Ectodermal cell (in vitro differentiated cells): ENCODE data around the gene SUN1.

Experiments used
- H3K27ac ChIP-seq: 2 replicates; pipeline ENCODE4 v1.7.0; 2013; ENCODE audit warnings: mild to moderate bottlenecking, low read depth, low read length; ENCODE audit not compliant: insufficient read depth, poor library complexity, severe bottlenecking
- H3K27me3 ChIP-seq: 2 replicates; pipeline ENCODE4 v1.7.0; 2013; ENCODE audit warnings: mild to moderate bottlenecking, low read length; ENCODE audit not compliant: insufficient read depth, control insufficient read depth, poor library complexity, severe bottlenecking
- H3K36me3 ChIP-seq: one replicate; pipeline ENCODE4 v1.7.0; 2013; ENCODE audit warnings: low read length; ENCODE audit not compliant: control insufficient read depth, insufficient read depth
- H3K4me1 ChIP-seq: one replicate; pipeline ENCODE4 v1.7.0; 2013; ENCODE audit warnings: low read length; ENCODE audit not compliant: control insufficient read depth, insufficient read depth
- H3K4me3 ChIP-seq: 2 replicates; pipeline ENCODE4 v1.7.0; 2013; ENCODE audit warnings: low read depth, low read length, control low read depth; ENCODE audit not compliant: insufficient read depth
- H3K9me3 ChIP-seq: 2 replicates; pipeline ENCODE4 v1.7.0; 2013; ENCODE audit warnings: mild to moderate bottlenecking, low read length, moderate library complexity; ENCODE audit not compliant: control insufficient read depth
- WGBS, 2 experiments: methylation state at CpG; one replicate each; pipeline ENCODE4 v1.1.7; 2013; ENCODE audit warnings: missing lambda C conversion rate in 2 of 2; 5-methylcytosine and 5-hydroxymethylcytosine counted together

SUN1 gene

DNA sequence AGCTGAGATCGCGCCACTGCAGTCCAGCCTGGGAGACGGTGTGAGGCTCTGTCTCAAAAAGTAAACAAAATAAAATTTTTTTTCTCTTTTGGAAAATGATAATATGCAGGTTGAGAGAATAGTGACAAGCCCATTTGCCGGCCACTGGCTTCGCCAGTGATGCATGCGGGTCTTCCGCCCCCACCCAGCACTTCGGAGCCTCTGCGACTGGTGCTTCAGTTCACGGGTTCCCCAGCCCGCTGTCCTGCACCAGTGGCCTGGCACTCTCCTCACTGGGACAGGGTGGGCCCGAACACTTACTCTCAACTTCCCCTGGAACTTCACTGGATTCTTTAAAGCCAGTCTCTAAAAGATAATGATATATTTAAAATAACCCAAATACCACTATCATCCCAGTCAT, 2.7 kb downstream of the SUN1 start:
- WGBS, 2 experiments = 94 to 95% methylated on average over 12 of the region's 12 CpGs
- H3K9me3 ChIP-seq = no peaks in the 10 kb centered on the region

DNA sequence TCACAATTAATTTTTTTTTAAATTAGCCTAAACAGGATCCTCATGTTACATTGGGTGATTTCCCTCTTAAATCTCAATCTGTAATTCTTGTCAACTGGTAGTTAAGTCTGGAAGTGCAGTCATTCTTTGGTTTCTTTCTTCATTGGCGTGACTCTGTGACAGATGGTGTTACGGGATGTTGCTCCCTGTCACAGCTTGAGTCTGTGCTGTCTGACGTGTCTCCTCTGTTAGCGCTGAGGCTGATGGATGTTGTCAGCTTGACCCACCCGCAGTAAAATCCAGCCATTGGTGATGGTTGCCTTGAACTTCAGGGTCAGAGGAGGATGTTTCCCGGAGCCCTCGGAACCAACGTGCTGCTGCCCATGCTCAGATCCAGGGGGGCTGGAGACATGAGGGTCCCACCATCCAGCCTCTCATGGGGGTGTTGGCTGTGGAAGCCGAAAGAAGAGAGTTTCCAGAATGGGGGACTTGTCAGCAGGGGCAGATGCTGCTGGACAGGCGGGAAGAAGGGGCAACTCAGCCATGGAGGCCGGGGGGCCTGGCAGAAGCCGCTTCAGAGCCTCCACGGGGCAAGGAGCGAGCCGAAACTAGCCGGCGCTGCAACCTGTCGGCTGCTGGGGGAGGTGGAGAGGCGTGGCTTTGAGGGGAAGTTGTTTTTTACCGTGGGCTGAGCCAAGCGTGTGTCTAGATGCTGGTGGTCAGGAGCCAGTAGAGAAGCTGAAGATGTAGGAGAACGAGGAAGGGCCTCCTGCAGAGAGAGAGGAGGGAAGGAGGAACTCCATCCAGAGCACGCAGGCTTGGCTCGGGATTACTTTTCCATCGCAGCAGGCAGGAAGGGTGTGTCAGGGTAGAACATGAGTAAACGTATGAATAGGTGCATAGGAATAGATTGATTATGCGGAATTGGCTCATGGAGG, 3.5 kb downstream of the SUN1 start:
- Histone ChIP-seq H3K9me3 (no peaks in the 10 kb centered on the region), H3K36me3 (peaks cover 12% of the 10 kb centered on the region), H3K4me1 (no peaks in the 10 kb centered on the region), H3K4me3 (no peak overlapping the region), H3K27me3 (no peaks in the 10 kb centered on the region), H3K27ac (no peak overlapping the region)
- WGBS, 2 experiments = 90 to 91% methylated on average over 27 of the region's 27 CpGs

More for the DNA sequence above, 2.7 kb downstream of the SUN1 start:
- Histone ChIP-seq H3K36me3 (peaks cover 8% of the 10 kb centered on the region), H3K27ac (no peak overlapping the region), H3K4me1 (no peaks in the 10 kb centered on the region), H3K27me3 (no peaks in the 10 kb centered on the region), H3K4me3 (no peak overlapping the region)

DNA sequence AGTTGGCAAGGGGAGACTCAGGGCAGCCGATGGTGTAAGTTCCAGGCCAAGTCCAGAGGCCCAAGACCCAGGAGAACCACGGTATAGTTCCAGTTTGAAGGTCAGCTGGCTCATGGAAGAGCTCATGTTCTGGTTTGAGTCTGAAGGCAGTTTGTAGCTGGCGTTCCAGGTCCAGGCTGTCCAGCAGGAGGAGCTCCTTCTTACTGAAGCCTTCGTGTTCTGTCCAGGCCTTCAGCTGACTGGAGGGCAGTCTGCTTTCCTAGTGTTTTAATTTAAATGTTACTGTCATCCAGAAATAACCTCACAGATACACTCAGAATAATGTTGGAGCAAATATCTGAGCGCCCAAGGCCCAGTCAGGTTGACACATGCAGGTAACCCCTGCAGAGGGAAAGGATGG, 4.2 kb downstream of the SUN1 start:
- Histone ChIP-seq H3K36me3 (peaks cover 12% of the 10 kb centered on the region), H3K9me3 (no peaks in the 10 kb centered on the region), H3K4me1 (no peaks in the 10 kb centered on the region), H3K4me3 (no peak overlapping the region), H3K27me3 (no peaks in the 10 kb centered on the region), H3K27ac (no peak overlapping the region)
- 81 to 86% methylated on average over 5 of the region's 5 CpGs for WGBS, 2 experiments

DNA sequence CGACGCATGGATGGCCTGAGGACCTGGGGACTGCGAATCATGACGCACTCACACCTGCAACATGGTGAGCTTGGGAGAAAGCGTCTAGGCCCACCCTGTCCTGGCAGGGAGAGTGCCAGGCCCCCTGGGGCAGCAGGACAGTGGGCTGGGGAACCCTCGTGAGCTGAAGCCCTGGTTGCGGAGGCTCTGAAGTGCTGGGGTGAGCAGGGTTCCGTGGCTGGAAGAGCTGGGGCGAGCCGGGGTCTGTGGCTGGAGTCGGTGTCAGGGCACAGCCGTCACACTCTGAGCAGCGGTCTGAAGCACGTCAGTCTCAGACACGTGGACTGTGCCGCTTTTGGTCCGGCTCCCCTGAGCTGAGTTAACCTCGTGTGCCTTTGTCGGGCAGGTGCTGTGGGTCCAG, 4.7 kb downstream of the SUN1 start:
- 95 to 97% methylated on average over 19 of the region's 19 CpGs for WGBS, 2 experiments
- Histone ChIP-seq H3K27ac (no peak overlapping the region), H3K9me3 (no peaks in the 10 kb centered on the region), H3K27me3 (no peaks in the 10 kb centered on the region), H3K36me3 (peaks cover 12% of the 10 kb centered on the region), H3K4me1 (no peaks in the 10 kb centered on the region), H3K4me3 (no peak overlapping the region)

DNA sequence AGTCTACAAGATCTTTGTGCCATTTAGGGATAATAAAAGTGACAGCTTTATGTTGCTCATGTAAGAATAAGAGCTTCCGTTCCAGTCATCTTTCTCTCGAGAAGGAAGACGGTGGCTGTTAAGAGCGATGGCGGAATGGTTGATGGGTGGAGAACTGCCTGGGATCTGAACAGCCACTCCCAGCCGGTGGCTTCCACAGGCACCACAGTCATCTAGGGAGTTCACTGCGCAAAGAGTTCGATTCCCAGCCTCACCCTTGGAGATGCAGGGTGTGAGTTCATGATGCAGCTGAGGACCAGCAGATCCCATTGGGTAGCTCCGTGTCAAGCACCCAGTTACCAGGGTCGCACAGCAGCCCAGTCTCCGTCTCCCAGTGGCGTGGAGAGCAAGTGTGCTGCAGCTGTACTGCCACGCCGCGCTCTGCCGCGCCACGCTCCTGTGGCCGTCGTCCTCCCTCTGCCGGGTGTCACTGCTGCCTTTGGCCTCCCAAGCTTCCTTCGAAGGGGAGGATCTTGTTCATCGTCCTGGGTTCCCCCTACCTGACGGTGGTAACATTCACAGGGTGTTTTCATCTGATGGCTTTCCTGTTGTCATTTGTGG, 7.8 kb downstream of the SUN1 start:
- Histone ChIP-seq H3K4me1 (peaks cover 6% of the 10 kb centered on the region), H3K27ac (no peak overlapping the region), H3K9me3 (no peaks in the 10 kb centered on the region), H3K36me3 (peaks cover 17% of the 10 kb centered on the region), H3K4me3 (no peak overlapping the region), H3K27me3 (no peaks in the 10 kb centered on the region)
- 91 to 93% methylated on average over 24 of the region's 24 CpGs for WGBS, 2 experiments

DNA sequence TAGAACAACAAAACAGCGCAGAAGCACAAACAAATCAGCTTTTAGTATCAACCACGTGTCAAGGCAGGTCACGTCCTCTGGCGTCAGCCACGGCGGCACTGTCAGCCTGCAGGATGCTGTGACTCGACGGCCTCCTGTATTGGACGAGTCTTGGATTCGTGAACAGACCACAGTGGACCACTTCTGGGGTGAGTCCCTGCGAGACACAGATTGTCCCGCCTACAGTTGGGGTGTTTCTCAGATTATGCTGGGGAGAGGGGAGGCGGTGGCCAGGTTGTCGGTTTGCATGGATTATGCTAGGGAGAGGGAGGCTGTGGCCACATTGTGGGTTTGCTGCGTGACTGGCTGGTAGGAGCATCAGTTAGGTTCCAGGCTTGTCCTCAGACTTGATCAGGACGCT, 9.7 kb downstream of the SUN1 start:
- no peaks in the 10 kb centered on the region for H3K27me3 ChIP-seq
- H3K9me3 ChIP-seq = no peaks in the 10 kb centered on the region
- 92% methylated on average over 16 of the region's 16 CpGs for WGBS, 2 experiments
- H3K4me3 ChIP-seq = no peak overlapping the region
- H3K27ac ChIP-seq = peak overlapping the region; percentile 68
- H3K4me1 ChIP-seq = peaks cover 6% of the 10 kb centered on the region
- H3K36me3 ChIP-seq = peaks cover 17% of the 10 kb centered on the region

GRCh38 chr7:842431-843031, 10.3 kb downstream of the SUN1 start:
- H3K36me3 ChIP-seq = peaks cover 17% of the 10 kb centered on the region
- H3K4me3 ChIP-seq = no peak overlapping the region
- H3K27ac ChIP-seq = peak overlapping the region; percentile 68
- peaks cover 6% of the 10 kb centered on the region for H3K4me1 ChIP-seq
- no peaks in the 10 kb centered on the region for H3K27me3 ChIP-seq
- no peaks in the 10 kb centered on the region for H3K9me3 ChIP-seq
- 82% methylated on average over 8 of the region's 8 CpGs for WGBS, 2 experiments

GRCh38 chr7:843230-843629, 11.0 kb downstream of the SUN1 start:
- peaks cover 6% of the 10 kb centered on the region for H3K4me1 ChIP-seq
- WGBS, 2 experiments = 94 to 95% methylated on average over 17 of the region's 17 CpGs
- H3K9me3 ChIP-seq = no peaks in the 10 kb centered on the region
- no peaks in the 10 kb centered on the region for H3K27me3 ChIP-seq
- H3K27ac ChIP-seq = peak overlapping the region; percentile 67
- no peak overlapping the region for H3K4me3 ChIP-seq
- H3K36me3 ChIP-seq = peaks cover 17% of the 10 kb centered on the region

- Histone ChIP-seq H3K4me3 (no peak overlapping the region), H3K4me1 (peaks cover 6% of the 10 kb centered on the region), H3K9me3 (no peaks in the 10 kb centered on the region), H3K36me3 (peaks cover 12% of the 10 kb centered on the region), H3K27ac (no peak overlapping the region), H3K27me3 (no peaks in the 10 kb centered on the region)
- WGBS, 2 experiments = 91 to 93% methylated on average over 14 of the region's 14 CpGs
Measured at GRCh38 chr7:844043-844442, 11.8 kb downstream of the SUN1 start.

DNA sequence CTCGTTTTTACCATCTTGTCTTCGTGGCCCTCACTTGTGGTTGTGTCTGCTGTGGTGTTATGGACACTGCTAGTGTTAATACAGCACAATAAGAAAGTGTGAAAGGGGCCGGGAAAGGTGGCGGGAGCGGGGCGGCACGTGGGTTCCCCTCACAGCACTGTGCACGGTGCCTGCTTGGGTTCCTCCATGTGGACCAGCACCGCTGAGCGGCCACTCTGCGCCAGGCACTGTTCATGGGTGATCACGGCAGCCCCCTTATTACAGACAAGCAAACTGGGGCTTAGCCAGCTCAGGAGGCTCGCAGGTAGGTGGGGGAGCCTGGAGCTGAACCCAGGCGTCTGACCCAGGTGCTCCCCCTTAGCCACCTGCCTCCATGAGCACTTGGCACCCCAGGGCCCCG, 12.2 kb downstream of the SUN1 start:
- peaks cover 12% of the 10 kb centered on the region for H3K36me3 ChIP-seq
- H3K4me3 ChIP-seq = no peak overlapping the region
- 96 to 97% methylated on average over 15 of the region's 15 CpGs for WGBS, 2 experiments
- no peaks in the 10 kb centered on the region for H3K9me3 ChIP-seq
- H3K27ac ChIP-seq = no peak overlapping the region
- H3K27me3 ChIP-seq = no peaks in the 10 kb centered on the region
- H3K4me1 ChIP-seq = peaks cover 6% of the 10 kb centered on the region
